ENCODE results near the gene KCNMB1.

DNA sequence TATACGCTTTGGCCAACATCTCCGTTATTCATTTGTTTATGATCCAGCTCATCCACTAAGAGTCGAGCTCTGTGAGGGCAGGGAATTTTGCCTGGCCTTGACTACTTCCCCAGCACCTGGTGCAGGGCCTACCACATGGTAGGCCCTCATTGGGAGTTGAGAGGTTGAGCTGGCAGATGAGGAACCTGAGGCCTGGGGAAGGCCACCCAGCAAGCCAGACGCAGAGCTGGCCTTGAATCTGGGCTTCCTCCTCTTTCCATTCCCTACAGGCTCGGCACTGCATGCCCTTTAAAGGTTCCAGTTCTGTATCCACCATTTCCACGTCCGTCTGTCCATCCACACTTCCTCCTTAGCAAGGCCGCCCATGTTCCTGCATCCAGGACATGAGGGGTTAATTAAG is 24.2 kb downstream of the KCNMB1 start:
- TF ChIP-seq SUZ12 (IDR thresholded peaks at IDR 0.05; ENCODE audit: extremely low read depth, insufficient read depth, insufficient read length) (no peak), ZNF274 (IDR thresholded peaks at IDR 0.05; ENCODE audit: low read depth, low read length) (no peak)

All from NT2/D1 (cell line).